CD4-positive, alpha-beta T cell treated with Interleukin-1 beta for 1 hour (primary cell): Measurements from ENCODE around the gene IARS2.
"Not testable (repeated sequence)": the region's sequence is repeated elsewhere in the genome, so short reads cannot be mapped to it uniquely, and the experiment has no call there.

Experiments used
- DNase-seq, 2 donors: peaks; one replicate each; pipeline ENCODE4 v3.0.0-alpha.2; 2020 to 2022

The IARS2 gene

DNA sequence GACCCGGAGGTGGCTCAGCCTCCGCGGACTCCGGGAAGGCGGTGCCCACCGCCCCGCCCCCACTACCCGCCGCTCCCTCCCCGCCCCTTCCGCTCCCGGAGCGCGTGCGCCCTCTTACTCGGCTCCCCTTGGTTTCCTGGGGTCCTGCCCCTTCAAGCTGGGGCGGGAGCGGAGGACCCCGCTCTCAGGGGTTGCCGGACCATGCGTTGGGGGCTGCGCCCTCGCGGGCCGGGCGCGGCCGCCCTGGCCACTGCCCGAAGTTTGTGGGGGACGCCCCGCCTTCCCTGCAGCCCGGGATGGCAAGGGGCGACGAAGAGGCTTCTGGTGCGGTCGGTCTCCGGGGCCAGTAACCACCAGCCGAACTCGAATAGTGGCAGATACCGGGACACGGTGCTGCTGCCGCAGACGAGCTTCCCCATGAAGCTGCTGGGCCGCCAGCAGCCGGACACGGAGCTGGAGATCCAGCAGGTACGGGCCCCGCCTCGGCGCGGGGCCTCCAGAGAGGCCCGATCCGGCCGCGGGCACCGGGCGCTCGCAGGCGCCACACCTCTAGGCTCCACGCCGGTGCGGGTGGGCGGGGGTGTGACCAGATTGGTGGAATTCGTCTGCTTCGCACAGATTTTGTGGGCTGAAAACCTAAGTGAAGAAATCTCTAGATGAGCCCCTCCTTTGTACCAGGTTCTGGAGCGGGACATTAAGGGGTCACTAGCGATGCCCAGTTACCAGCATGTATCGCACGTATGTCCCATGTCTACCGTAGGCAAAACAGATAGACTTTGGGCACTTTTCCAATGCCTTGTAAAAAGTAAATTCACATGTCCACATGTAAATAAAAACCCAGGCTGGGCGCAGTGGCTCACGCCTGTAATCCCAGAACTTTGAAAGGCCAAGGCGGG lies at the start of gene IARS2:
Gene IARS2, plus strand, starts transcription at position 117 of the 896 bp plus-strand sequence. Its CDS starts 85 bp downstream, at position 202.
- peak; percentile 92 to 95 for DNase-seq

GRCh38 chr1:220044678-220045355 lies 49.1 kb upstream of the IARS2 start:
- no peak for DNase-seq

DNA sequence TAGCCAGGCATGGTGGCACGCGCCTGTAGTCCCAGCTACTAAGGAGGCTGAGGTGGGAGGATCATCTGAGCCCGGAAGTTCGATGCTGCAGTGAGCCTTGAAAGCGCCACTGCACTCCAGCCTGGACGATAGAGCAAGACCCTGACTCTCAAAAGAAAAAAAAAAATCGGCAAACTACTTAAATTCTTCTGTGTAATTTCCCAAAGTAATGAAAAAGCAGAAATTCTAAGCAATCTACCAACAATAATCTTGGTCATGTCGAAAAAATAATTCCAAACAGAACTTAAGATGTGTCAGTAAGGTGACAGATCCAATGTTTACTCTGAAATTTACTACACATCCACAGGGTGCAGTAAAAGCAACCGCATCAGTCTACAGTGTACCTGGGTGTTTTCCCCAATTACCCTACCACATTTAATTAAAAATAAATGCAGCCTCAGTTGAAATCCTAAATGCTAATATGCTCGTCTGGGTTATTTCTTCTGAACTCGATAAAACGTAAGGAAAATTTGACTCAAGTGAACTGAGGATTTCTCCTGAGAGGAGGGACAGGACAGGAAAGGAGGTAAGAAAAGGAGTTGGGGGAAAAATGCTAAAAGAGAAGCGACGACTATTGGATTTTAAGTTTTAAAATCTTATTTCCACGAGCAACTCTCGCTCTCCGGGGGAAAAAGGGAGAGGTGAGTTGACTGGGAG lies 48.4 kb upstream of the IARS2 start:
- DNase-seq, result peak in 1 of 2 donors; percentile 29

- peak; percentile 96 for DNase-seq
Measured at GRCh38 chr1:220046052-220046930, 47.6 kb upstream of the IARS2 start, which contains the start of gene EPRS1. EPRS1 (minus strand) TSS chr1:220046505; CDS start chr1:220046388, 117 bp downstream.

GRCh38 chr1:220056374-220056773 lies 37.6 kb upstream of the IARS2 start:
- DNase-seq, result peak in 1 of 2 donors; percentile 44

DNA sequence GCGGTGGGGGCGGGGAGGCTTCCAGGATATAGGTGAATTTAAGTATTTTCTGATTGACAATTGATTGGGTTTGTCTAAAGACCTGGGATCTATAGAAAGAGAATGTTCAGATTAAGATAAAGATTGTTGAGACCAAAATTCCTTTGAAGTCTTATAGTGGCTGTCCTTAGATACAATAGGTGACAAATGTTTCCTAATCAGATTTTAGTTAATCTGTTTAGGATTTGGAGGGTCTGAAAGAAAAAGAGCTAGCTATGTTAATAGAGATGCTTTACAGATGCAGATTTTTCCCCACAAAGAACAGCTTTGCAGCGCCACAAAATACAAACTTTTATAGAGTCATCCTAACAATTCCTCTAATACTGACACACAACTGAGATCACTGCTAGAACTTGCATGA lies 33.1 kb upstream of the IARS2 start:
- DNase-seq, result no peak

DNA sequence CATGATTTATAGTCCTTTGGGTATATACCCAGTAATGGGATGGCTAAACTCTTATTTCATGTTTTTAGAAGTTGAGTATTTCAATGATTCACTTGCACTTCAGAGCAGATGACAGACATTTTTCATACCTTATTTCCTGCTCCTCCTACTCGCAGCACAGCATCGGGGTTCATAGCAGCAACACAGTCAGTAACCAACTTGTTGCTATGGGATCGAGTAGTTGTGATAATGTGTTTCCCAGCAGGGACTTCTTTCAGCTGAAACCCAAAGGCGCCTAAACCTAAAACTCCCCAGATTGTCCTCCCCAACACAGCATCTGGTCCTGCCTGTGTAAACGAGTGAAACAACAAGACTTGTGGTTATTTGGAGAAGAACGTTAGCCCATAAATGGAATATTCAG lies 31.3 kb upstream of the IARS2 start:
- DNase-seq, result no peak

- no peak for DNase-seq
Measured at GRCh38 chr1:220067269-220068204, 26.4 kb upstream of the IARS2 start.

DNA sequence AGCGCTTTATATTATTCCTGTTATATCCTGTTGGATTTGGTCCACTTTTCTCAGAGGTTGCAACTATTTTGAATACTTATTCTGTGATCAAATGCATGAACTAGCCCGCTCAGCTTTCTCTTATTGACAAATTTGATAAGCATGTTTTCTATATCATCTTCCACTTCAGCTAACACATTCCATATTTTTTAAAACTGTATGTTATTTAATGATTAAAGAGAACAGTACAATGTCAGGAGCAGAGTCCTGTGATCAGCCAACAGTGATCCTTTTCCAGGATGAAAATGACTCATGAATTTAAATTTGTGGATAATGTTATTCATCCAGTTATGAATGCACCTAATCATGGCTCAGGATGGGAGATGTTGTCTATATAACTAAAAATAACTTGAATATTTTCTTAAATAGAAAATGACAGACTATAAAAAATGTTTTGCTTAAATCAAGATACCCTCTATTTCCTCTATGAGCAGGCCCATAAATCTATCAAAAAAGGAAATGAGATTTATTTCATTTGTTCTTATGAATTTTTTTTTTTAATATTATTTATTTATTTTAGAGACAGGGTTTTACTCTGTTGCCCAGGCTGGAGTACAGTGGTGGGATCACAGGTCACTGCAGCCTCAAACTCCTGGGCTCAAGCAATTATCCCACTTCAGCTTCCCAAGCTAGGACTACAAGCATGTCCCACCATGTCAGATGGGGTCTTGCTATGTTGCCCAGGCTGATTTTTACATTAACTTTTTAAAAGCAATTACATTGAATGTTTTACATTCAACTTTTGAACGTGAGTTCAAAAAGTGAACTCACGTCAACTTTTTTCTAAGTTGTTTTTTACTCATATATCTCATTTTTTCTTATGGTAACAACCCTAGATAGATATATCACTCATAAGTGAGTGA lies 16.8 kb upstream of the IARS2 start:
- no peak for DNase-seq

DNA sequence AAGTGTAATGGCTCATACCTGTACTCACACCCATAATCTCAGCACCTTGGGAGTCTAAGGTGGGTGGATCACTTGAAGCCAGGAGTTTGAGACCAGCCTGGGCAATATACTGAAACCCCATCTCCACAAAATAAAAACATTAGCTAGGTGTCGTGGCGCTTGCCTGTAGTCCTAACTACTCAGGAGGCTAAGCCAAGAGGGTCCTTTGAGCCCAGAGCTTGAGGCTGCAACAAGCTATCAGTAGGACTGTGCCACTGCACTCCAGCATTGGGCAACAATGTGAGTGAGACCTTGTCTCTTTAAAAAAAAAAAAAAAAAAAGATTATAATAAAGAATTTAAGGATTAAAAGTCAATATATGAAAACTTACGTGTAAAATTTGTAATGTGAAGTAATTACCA lies 16.0 kb upstream of the IARS2 start:
- DNase-seq, result no peak

DNA sequence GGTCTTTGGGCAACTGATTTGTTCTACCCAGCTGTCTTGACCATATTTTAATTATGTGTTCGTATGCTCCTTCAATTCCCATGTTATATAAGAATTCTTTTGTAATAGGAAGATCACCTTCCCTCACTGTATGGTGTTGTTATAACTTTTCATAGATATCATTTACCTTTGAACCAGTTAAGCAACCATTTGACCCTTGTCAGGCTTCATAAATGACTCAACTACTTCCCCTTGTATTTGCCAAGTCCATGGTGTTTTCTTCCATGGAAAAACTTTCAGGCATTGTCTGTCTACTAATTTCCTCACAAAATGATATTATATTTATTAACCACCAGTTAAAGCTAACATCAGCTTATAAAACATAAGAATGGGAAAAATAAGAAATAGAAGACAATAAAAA lies 9.5 kb upstream of the IARS2 start:
- DNase-seq, result no peak

- peak in 1 of 2 donors; percentile 41 for DNase-seq
Measured at GRCh38 chr1:220086261-220086686, 7.7 kb upstream of the IARS2 start.

- peak; percentile 97 to 99 for DNase-seq
Measured at GRCh38 chr1:220089650-220090556, 4.0 kb upstream of the IARS2 start, which contains the start of gene BPNT1. BPNT1 (minus strand) TSS chr1:220089788; CDS start chr1:220079846, 9,942 bp downstream.

DNA sequence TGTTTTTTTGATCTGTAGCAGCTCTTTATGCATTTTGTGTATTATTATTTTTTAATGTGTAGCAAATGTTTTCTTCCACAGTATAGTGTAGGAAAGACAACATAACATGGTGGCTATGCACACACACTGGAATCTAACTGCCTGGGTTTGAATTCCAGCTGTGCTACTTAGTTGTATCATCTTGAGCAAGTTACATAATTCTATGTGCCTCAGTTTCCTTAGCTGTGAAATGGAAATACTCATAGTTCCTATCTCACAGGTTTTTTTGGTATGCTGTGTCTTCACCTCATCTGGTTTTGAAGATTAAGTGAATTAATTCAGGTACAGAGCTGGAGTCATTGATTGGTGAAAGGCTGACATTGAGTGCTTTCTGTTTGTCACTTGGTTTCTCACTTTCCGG lies 1.2 kb upstream of the IARS2 start:
- no peak for DNase-seq

DNA sequence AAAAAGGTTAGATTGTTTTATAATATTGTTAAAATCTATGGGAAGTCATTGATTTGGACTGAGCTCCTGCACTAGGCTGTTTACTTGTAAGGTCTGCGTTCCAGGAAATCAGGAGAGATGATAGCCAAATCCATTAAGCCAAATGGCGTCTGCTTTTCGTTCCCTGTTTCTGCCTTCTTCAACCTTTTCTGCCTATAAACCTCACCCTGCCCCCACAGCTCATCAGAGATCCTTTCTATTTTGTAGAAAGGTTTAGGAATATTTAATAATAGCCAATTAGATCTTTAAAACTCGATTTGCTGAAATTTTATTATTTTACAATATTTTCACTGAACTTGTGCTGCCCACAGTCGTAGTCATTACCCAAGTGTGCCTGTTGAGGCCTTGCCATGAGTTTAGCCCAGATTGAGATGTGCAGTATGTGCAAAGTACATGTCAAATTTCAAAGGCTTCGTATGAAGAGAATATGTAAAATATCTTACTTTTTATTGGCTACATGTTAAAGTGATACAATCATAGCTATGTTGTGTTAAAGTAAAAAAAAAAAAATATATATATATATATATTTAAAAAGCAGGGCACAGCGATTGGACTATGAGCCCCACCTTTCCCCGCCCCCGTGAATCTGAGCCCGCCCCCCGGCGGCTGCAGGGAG lies 444 bp upstream of the IARS2 start:
- DNase-seq, result no peak

DNA sequence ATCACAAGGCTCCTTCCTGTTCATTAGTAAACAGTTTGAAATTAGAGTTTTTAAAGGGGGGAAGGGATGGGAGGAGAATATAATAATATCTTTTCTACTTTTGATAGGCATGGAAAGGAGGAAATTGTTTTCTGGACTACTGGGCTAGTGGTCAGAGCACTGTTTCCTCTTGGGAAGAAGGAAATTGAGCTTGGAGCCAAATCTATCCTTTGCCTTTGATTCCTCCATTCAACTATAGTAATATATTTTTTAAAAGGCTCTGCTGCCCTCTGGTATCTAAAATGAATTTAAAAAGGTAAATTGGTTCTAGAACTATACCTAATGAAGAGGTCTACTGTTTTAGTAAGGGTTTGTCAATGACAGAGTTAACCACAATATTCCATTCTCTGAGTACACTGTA lies 5.9 kb downstream of the IARS2 start:
- DNase-seq, result no peak

DNA sequence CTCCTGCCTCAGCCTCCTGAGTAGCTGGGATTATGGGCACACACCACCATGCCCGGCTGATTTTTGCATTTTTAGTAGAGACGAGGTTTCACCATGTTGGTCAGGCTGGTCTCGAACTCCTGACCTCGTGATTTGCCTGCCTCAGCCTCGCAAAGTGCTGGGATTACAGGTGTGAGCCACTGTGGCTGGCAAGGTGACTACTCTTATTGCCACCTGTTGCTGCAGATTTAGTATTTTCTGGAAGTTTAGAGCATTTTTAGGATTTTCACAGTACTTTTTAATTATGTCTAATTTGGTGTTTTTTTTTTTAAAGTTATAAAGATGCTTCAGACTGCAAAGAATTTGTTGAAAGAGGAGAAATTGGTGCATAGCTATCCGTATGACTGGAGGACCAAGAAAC lies 16.5 kb downstream of the IARS2 start:
- DNase-seq, result not testable (repeated sequence)

DNA sequence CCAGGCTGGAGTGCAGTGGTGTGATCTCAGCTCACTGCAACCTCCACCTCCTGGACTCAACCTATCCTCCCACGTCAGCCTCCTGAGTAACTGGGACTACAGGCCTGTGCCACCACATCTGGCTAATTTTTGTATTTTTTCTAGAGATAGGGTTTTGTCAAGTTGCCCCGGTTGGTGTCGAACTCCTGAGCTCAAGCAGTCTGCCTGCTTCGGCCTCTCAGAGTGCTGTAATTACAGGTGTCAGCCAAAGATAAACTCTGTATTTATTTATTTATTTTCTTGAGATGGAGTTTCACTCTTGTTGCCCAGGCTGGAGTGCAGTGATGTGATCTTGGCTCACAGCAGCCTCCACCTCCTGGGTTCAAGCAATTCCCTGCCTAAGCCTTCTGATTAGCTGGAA lies 18.7 kb downstream of the IARS2 start:
- not testable (repeated sequence) for DNase-seq
